H1 (cell line): ENCODE results near the gene S100A4. TPM values are rescaled to one million over a fixed set of nuclear protein-coding genes. Genes with fewer than 3 reads are reported as not detected.

ENCODE experiments used
- ASH2L ChIP-seq: fragments of 200-600, 300-600 bp; sonication (generic); IDR thresholded peaks from one replicate; pipeline ENCODE4 v1.7.1; 2017; ENCODE audit warnings: low read length
- CHD2 ChIP-seq: IDR thresholded peaks from 2 replicates; pipeline ENCODE4 v1.6.1; 2012; ENCODE audit warnings: low read length, improper control_type of control experiment
- CHD7 ChIP-seq: fragments of 300-600 bp; sonication (generic); IDR thresholded peaks from 2 replicates; pipeline ENCODE4 v1.7.1; 2012; ENCODE audit warnings: low read length, moderate library complexity, mild to moderate bottlenecking, inconsistent platforms; ENCODE audit not compliant: insufficient replicate concordance
- EZH2 ChIP-seq: fragments of 200-600 bp; sonication (generic); IDR thresholded peaks from 2 replicates; pipeline ENCODE4 v1.7.1; 2012; ENCODE audit warnings: low read depth, mild to moderate bottlenecking, moderate library complexity, low read length, inconsistent platforms; ENCODE audit not compliant: severe bottlenecking
- HDAC6 ChIP-seq: IDR thresholded peaks from one replicate; pipeline ENCODE4 v1.7.1; 2012; ENCODE audit warnings: low read depth, mild to moderate bottlenecking, inconsistent platforms, low read length, moderate library complexity
- polyA plus RNA-seq, 7 experiments: library from polyadenylated mRNA; depleted of rRNA in 3 of 7; stranded (reverse) in 5 of 7; unstranded in 2 of 7; fragments of >200 nt in 5 of 7; fragments of 200-250 nt in 2 of 7; gene quantifications; 1 replicate in 5 of 7; 2 replicates in 1 of 7; 4 replicates in 1 of 7; pipeline versions ENCODE4 v1.2.1 to v1.2.3, GENCODE V29; 2011 to 2013; ENCODE audit warnings: missing spikeins in 2 of 7, mixed read lengths in 2 of 7
- total RNA-seq: library from RNA; stranded (reverse); fragmentation: NEBNext Ultra II Directional; extraction: Animal tissue kit (Norgen Biotek cat#: 25700); gene quantifications from 2 replicates; pipeline ENCODE4 v1.2.1, GENCODE V29; 2021

The S100A4 gene
- total and polyA plus RNA-seq, 2 of the 8 experiments (the other 6 are each of a cell fraction or from before 2014, with no cell fraction given): 36.3 to 85.4 TPM

- no peak for TF ChIP-seq CHD7
- TF ChIP-seq ASH2L: no peak
- TF ChIP-seq EZH2: no peak
- no peak for TF ChIP-seq CHD2
- TF ChIP-seq HDAC6: no peak
These were observed 31.5 kb upstream of the S100A4 start (continued) for GRCh38 chr1:153577138-153577537.
